HCT116 (cell line): ENCODE results near the gene CCP110.

Experiments used
- CEBPB ChIP-seq: IDR thresholded peaks from 2 replicates; pipeline ENCODE4 v1.6.1; 2012; ENCODE audit warnings: low read depth
- EGR1 ChIP-seq: IDR thresholded peaks from 2 replicates; pipeline ENCODE4 v1.6.1; 2012; ENCODE audit warnings: low read depth
- EZH2 ChIP-seq: fragments of 200-600 bp; sonication (generic); IDR thresholded peaks from 2 replicates; pipeline ENCODE4 v1.6.1; 2017; ENCODE audit warnings: antibody characterized with exemption, mixed run types
- POLR2A ChIP-seq: IDR thresholded peaks from 2 replicates; pipeline ENCODE4 v1.7.0; 2011; ENCODE audit warnings: borderline replicate concordance; ENCODE audit not compliant: insufficient read depth, insufficient read length; ENCODE audit errors: extremely low read depth
- REST ChIP-seq: IDR thresholded peaks from 2 replicates; pipeline ENCODE4 v1.6.1; 2012; ENCODE audit warnings: low read depth
- SRF ChIP-seq: IDR thresholded peaks from 2 replicates; pipeline ENCODE4 v1.6.1; 2012; ENCODE audit warnings: low read depth
- TCF7L2 ChIP-seq: IDR thresholded peaks from 2 replicates; pipeline ENCODE4 v1.7.0; 2011; ENCODE audit warnings: borderline replicate concordance, inconsistent platforms; ENCODE audit not compliant: insufficient read depth, insufficient read length; ENCODE audit errors: extremely low read depth
- TF ChIP-seq, protein P1 (sequence below), 3 experiments: fragments of 200-600 bp in 1 of 3; sonication (generic) in 1 of 3; IDR thresholded peaks in 2 of 3; conservative IDR thresholded peaks in 1 of 3; 2 replicates each; pipeline ENCODE4 v1.5.1; 2012 to 2017; ENCODE audit warnings: low read depth in 2 of 3, low read length in 2 of 3, antibody characterized with exemption in 1 of 3, borderline replicate concordance in 1 of 3, control low read depth in 1 of 3, mild to moderate bottlenecking in 1 of 3, mixed read lengths in 1 of 3, mixed run types in 1 of 3, moderate library complexity in 1 of 3; ENCODE audit not compliant: insufficient read depth in 1 of 3

DNA sequence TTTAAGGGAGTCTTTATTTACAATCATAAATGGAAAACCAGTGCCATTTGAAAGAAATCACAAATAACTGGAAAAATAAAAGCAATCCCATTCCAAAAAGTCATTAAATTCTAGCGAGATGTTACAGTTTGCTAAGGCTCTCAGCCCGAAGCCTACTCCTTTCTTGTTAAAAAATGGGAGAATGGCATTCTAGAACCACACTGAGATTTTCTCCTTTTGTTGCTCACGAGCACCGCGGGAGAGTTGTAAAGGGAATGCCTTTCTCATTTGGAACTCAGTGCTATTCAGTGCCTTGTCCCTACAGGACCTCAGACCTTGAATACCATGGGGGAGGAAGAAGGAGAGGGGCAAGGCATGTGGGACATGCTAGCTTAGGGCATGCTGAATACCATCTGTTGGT, 38.1 kb upstream of the CCP110 start:
- TF ChIP-seq TCF7L2, result no peak
- TF ChIP-seq, protein P1, sequence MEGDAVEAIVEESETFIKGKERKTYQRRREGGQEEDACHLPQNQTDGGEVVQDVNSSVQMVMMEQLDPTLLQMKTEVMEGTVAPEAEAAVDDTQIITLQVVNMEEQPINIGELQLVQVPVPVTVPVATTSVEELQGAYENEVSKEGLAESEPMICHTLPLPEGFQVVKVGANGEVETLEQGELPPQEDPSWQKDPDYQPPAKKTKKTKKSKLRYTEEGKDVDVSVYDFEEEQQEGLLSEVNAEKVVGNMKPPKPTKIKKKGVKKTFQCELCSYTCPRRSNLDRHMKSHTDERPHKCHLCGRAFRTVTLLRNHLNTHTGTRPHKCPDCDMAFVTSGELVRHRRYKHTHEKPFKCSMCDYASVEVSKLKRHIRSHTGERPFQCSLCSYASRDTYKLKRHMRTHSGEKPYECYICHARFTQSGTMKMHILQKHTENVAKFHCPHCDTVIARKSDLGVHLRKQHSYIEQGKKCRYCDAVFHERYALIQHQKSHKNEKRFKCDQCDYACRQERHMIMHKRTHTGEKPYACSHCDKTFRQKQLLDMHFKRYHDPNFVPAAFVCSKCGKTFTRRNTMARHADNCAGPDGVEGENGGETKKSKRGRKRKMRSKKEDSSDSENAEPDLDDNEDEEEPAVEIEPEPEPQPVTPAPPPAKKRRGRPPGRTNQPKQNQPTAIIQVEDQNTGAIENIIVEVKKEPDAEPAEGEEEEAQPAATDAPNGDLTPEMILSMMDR (IDR thresholded peaks at IDR 0.05 in 2 of 3, conservative IDR thresholded peaks at IDR 0.05 in 1 of 3; ENCODE audit: borderline replicate concordance in 1 of 3, insufficient read depth in 1 of 3, low read depth in 2 of 3, low read length in 2 of 3), result no peak
- TF ChIP-seq REST, result no peak
- TF ChIP-seq EZH2, result no peak
- no peak for TF ChIP-seq CEBPB
- no peak for TF ChIP-seq EGR1
- no peak for TF ChIP-seq POLR2A
- no peak for TF ChIP-seq SRF
